GM19395 (cell line): ENCODE results near the gene GSK3A.
A peak's percentile ranks its signal among the peaks of the same experiment; 100 is the strongest.
"Not testable (repeated sequence)": the region's sequence is repeated elsewhere in the genome, so short reads cannot be mapped to it uniquely, and the experiment has no call there.

Experiments used
- ATAC-seq: cut with Tn5 transposase; IDR thresholded peaks from one replicate; pipeline ENCODE4 v1.9.1; 2021; ENCODE audit warnings: mild to moderate bottlenecking, moderate library complexity; ENCODE audit not compliant: unreplicated experiment

The GSK3A gene

GRCh38 chr19:42268704-42269477 is 26.5 kb upstream of the GSK3A start, which contains the start of gene CIC:
TSS of gene CIC (plus strand) at chr19:42269252. CDS start at chr19:42271784, 2,532 bp downstream.
- peak; percentile 80 for ATAC-seq

- ATAC-seq: peak; percentile 65
Observed at GRCh38 chr19:42268142-42268703, 25.8 kb upstream of the GSK3A start.

DNA sequence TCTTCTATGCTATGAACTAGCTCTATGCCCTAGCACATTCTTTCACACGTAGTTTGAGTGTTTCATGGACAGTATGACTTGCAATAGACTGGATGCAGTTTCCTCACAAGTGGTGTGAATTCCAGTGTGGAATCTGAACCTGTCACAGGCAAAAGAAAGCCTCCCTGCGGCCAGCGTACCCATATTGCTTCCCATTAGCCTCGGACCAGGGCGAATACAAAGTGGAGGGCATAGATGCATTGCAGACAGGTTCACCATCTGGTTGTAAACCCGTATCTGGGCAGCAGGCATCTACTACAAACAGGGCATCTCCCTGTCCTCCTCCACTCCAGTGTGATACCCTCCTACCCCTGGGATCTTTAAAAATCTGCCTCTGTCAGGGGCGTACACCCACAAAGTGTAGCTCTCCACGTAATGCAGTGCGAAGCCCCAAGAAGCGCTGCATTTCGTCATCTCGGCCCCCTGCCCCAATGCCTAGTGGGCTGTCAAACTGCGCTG is 25.3 kb upstream of the GSK3A start:
- ATAC-seq: no peak

GRCh38 chr19:42266928-42267603 is 24.7 kb upstream of the GSK3A start:
- not testable (repeated sequence) for ATAC-seq

DNA sequence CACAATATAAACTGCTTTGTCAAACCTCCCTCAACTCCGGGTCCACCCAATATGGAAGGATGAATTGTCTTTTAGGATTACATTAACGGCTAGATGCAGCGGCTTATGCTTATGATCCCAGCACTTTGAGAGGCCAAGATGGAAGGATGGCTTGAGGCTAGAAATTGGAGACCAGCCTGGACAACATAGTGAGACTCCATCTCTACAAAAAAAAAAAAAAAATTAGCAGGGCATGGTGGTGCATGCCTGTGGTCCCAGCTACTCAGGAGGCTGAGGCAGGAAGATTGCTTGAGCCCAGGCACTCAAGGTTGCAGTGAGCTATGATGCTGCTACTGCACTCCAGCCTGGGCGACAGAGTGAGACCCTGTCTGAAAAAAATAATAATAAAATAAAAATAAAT is 23.7 kb upstream of the GSK3A start:
- ATAC-seq: not testable (repeated sequence)

DNA sequence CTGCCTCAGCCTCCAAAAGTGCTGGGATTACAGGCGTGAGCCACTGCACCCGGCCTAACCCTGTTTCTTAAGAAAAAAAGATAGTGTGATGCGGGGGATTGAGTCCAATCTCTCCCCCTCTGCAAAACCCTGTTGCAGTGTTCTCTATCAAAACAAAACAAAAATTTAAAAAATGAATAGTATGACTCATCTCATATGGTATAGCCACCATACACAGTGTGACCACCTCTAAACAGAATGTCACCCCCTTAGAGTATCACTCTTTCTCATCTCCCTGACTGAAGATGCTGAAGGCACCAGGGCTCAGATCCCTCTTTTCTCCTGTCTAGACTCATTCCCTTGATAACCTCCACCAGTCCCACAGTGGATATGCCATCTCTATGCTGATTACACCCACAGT is 19.4 kb upstream of the GSK3A start:
- no peak for ATAC-seq

- not testable (repeated sequence) for ATAC-seq
Observed at GRCh38 chr19:42257842-42258241, 15.4 kb upstream of the GSK3A start.

GRCh38 chr19:42255766-42256745 is 13.7 kb upstream of the GSK3A start:
- ATAC-seq: no peak

- ATAC-seq: peak; percentile 55
Observed at GRCh38 chr19:42254850-42255765, 12.7 kb upstream of the GSK3A start, which contains the start of gene ERF. TSS of gene ERF (minus strand) at chr19:42255128. CDS start at chr19:42254999, 129 bp downstream.

- ATAC-seq: peak; percentile 18
Observed at GRCh38 chr19:42254089-42254849, 11.9 kb upstream of the GSK3A start.

- ATAC-seq: no peak
Observed at GRCh38 chr19:42253245-42254088, 11.1 kb upstream of the GSK3A start.

DNA sequence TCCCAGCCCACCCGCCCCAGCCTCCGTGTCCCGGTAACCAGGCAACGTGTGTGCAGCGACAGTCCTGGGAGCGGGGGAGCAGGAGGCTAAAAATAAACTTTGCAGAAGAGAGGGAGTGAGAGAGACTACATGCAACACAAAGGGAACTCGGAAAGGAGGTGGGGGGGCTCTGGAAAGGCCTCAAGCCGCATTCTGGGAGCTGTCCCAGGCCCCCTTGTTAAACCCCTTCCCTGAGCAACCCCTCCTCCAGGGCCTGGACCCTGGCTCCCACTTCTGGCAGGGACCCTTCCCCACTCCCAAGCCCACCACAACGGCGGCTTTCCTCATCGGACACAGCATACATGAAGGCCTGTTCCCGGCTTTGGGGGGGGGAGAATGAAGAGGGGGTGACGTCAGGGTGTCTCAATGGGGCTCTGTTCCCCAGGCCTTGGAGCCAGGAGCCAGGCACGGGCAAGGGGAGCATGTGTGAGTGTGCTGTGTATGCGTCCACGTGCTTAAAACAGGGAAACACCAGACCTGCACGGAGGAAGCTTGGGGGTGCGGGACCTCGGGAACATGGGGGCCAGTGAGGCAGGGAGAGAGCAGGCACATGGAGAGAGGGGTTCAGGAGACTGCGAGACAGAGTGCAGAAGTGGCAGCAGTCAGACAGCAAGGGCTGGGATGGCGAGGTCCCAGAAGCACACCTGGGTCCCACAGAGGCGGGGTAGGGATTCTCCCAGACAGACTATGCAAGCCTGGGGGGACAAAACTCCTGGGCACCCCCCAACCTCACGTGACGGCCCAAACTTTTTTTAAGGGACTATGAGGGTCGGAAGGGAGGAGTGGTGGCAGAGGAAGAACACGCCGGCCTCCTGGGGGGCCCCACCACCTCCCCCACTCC is 10.2 kb upstream of the GSK3A start:
- no peak for ATAC-seq

DNA sequence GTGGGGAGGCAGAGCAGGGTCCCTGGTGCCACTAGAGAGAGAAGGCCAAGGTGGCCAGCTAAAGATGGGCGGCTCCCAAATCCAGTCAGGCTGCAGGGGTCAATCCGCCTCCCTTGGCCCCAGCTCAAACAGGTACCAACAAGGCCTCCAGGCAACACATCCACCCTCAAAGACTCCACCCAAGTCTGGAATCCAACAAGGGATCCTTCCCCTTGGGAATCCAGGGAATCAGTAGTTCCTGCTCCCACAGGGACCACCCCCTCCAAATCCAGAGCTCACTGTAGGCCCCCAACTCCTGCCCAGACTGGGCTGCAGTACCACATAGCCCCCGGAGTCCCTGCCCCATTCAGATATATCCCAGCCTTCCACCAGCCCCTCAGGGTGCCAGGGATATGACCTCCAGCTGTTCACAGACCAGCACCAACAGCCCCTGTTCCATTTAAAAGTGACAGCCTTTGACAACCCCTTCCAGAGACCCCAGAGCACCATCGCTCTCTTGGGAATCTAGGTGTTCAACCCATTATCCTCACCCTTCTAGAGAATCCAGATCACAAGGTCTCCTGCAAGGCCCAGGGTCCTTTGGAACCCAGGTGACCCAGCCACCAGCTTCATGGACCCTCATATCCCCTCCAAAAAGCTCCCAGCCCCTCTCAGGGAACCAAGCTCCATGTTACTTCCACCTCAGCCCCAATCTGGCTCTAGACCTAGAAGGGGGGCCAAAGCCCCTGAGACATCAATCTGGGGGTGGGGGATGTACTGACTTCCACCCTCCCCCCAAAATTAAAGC is 9.4 kb upstream of the GSK3A start:
- no peak for ATAC-seq

DNA sequence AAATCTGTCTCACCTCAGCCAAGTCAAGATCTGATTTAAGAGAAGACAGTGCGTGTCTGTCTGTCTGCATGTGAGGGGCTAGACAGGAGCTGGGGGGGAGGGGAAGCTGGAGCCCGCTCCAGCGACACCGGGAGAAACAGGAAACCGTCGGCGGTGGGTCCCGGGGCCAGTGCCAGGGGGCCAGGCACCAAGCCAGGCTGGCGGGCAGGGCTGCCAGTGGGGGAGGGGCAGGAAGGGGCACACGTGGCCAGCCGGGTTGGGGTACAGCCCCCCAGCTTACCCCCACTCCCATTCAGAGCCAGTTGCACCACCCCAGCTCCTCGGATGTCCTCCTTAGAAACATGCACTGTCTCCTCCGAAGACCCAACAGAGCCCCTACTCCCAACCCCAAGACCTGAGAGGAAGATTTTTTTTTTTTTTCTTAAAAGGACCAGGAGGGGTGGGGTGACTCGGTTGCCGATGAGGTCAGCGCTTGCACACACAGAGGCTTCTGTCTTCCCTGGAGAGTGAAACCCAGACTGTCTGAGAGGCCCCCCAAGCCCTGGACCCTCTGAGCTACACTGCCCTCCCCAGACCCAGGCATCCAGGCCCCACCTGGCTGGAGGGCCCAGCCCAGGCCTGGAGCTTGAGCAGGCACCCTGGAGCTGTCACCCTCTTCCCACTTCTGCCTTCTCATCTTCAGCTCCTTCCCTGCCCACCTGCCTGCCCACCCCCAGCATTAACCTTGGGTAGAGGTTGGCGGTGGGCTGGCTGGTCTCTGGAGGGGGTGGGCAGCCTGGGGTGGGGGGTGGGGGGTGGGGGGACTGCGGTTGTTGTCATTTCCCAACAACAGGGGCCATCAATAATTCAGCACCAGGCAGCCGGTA is 8.5 kb upstream of the GSK3A start:
- no peak for ATAC-seq

GRCh38 chr19:42250183-42250665 is 7.8 kb upstream of the GSK3A start:
- ATAC-seq: no peak
